ENCODE results near the gene VPS13C. TPM values are rescaled to one million over a fixed set of nuclear protein-coding genes. Genes with fewer than 3 reads are reported as not detected.

Gene VPS13C
- total RNA-seq, 2 experiments from 2014 or later = 44.6 to 52.4 TPM

- H3K4me1 Mint-ChIP-seq (ENCODE audit: low read depth) = peaks cover 10% of the 10 kb centered on the region
- no peaks in the 10 kb centered on the region for H3K9me3 Mint-ChIP-seq
- peaks cover 44% of the 10 kb centered on the region for H3K36me3 Mint-ChIP-seq
- no peak for DNase-seq
- H3K27me3 Mint-ChIP-seq = no peaks in the 10 kb centered on the region
- CTCF ChIA-PET = interaction anchor here (0.6 to 0.8 kb wide), 2 partner anchors 97 to 117 kb away, joined by 3 read pairs; no protein-coding TSS in a partner anchor
- H3K27ac Mint-ChIP-seq = no peak overlapping the region
- H3K4me3 Mint-ChIP-seq = no peak overlapping the region
- POLR2A ChIA-PET = no interaction called here
- intact Hi-C loops (cut with micrococcal nuclease) = no loop called here
Observed at GRCh38 chr15:61974118-61974517, 86.1 kb downstream of the VPS13C start.

DNA sequence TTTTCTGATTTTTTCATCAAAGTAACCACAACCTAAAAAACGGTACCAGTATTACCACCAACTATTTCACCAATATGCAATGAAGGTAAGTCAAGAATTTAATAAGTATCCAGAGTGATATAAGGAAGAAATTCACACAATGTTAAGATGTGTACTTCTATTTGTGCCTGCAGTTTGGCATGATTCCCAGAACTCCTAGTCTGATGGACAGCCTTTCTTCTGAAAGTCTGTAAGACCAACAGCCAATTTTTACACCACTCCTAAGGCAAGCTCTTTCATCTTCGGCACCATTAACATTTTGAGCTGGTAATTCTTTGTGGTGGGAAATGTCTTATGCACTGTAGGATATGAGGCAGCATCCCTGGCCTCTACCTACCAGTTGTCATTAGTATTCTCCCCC, 108.3 kb downstream of the VPS13C start:
- POLR2A ChIA-PET = no interaction called here
- H3K36me3 Mint-ChIP-seq = peaks cover 45% of the 10 kb centered on the region
- CTCF ChIA-PET = interaction anchor here (0.6 kb wide), 1 partner anchor 101 kb away, joined by 3 read pairs; no protein-coding TSS in a partner anchor
- peaks cover 3% of the 10 kb centered on the region for H3K9me3 Mint-ChIP-seq
- no peak for DNase-seq
- H3K4me3 Mint-ChIP-seq = no peak overlapping the region
- intact Hi-C loops (cut with micrococcal nuclease) = no loop called here
- H3K27ac Mint-ChIP-seq = no peak overlapping the region
- H3K4me1 Mint-ChIP-seq (ENCODE audit: low read depth) = peaks cover 5% of the 10 kb centered on the region
- H3K27me3 Mint-ChIP-seq = no peaks in the 10 kb centered on the region

GRCh38 chr15:61946778-61947177, 113.5 kb downstream of the VPS13C start:
- H3K27ac Mint-ChIP-seq = no peak overlapping the region
- no peaks in the 10 kb centered on the region for H3K9me3 Mint-ChIP-seq
- H3K27me3 Mint-ChIP-seq = no peaks in the 10 kb centered on the region
- ChIA-PET POLR2A (no interaction called here), CTCF (no interaction called here)
- DNase-seq = no peak
- intact Hi-C loops (cut with micrococcal nuclease) = no loop called here
- peaks cover 5% of the 10 kb centered on the region for H3K4me1 Mint-ChIP-seq (ENCODE audit: low read depth)
- no peak overlapping the region for H3K4me3 Mint-ChIP-seq
- peaks cover 35% of the 10 kb centered on the region for H3K36me3 Mint-ChIP-seq

- CTCF ChIA-PET = no interaction called here
- H3K4me1 Mint-ChIP-seq (ENCODE audit: low read depth) = peaks cover 2% of the 10 kb centered on the region
- intact Hi-C loops (cut with micrococcal nuclease) = no loop called here
- no peak for DNase-seq
- no peak overlapping the region for H3K27ac Mint-ChIP-seq
- H3K4me3 Mint-ChIP-seq = no peak overlapping the region
- H3K27me3 Mint-ChIP-seq = no peaks in the 10 kb centered on the region
- peaks cover 33% of the 10 kb centered on the region for H3K36me3 Mint-ChIP-seq
- no peaks in the 10 kb centered on the region for H3K9me3 Mint-ChIP-seq
- POLR2A ChIA-PET = no interaction called here
Observed at GRCh38 chr15:61943992-61944391, 116.3 kb downstream of the VPS13C start.

DNA sequence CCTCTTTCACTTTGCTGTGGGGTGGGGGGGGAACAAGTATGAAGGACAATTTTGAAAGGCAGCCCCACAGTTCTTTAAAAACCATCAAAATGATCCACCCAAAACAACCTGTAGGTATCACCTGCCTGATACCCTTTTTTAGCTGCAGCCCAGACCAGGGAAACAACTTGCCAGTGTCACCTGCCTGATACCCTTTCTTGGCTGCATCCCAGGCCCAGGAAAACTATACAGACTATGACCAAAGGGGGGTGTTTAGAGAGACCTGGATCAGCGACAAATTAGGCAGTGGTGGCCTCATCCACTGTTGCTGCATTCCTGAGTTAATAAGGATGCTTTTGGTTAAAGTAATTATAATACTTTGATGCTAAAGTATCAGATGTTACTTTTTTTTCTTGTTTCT, 122.0 kb downstream of the VPS13C start:
- Mint-ChIP-seq H3K4me1 (ENCODE audit: low read depth) (no peaks in the 10 kb centered on the region), H3K27ac (no peak overlapping the region), H3K9me3 (no peaks in the 10 kb centered on the region), H3K4me3 (no peak overlapping the region), H3K36me3 (peaks cover 14% of the 10 kb centered on the region), H3K27me3 (no peaks in the 10 kb centered on the region)
- intact Hi-C loops (cut with micrococcal nuclease) = no loop called here
- CTCF ChIA-PET = no interaction called here
- DNase-seq = no peak
- POLR2A ChIA-PET = interaction anchor here (1.7 kb wide), 1 partner anchor 122 kb away, joined by 3 read pairs; the partner anchor contains the start of gene VPS13C

- Mint-ChIP-seq H3K27me3 (no peaks in the 10 kb centered on the region), H3K4me3 (no peak overlapping the region), H3K27ac (no peak overlapping the region), H3K4me1 (ENCODE audit: low read depth) (no peaks in the 10 kb centered on the region), H3K9me3 (no peaks in the 10 kb centered on the region), H3K36me3 (peaks cover 12% of the 10 kb centered on the region)
- POLR2A ChIA-PET = interaction anchor here (1.7 kb wide), 1 partner anchor 124 kb away, joined by 3 read pairs; the partner anchor contains the start of gene VPS13C
- DNase-seq = no peak
- CTCF ChIA-PET = no interaction called here
- intact Hi-C loops (cut with micrococcal nuclease) = no loop called here
Observed at GRCh38 chr15:61936528-61937195, 123.6 kb downstream of the VPS13C start.

DNA sequence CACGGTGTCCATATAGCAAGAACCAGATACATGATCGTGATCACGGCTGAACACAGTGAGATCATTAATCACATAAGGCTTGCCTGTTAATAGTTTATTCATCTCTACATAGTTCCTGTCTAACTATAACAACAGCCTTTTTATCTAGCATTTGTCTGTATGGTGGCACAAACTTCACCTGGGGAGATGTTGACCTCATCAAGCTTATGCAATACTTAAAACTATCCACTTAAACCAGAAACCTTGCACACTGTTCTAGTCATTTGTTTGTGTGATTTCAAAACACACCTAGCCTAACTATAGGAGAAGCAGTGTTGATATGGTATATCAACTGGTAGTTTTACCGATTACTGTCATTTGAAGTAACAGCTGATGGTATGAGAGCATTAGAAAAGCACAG, 124.8 kb downstream of the VPS13C start:
- CTCF ChIA-PET = no interaction called here
- Mint-ChIP-seq H3K36me3 (peaks cover 15% of the 10 kb centered on the region), H3K4me3 (no peak overlapping the region), H3K9me3 (no peaks in the 10 kb centered on the region), H3K27me3 (no peaks in the 10 kb centered on the region), H3K4me1 (ENCODE audit: low read depth) (no peaks in the 10 kb centered on the region), H3K27ac (no peak overlapping the region)
- DNase-seq = no peak
- intact Hi-C loops (cut with micrococcal nuclease) = no loop called here
- POLR2A ChIA-PET = no interaction called here

- no peaks in the 10 kb centered on the region for H3K4me1 Mint-ChIP-seq (ENCODE audit: low read depth)
- H3K27me3 Mint-ChIP-seq = no peaks in the 10 kb centered on the region
- ChIA-PET CTCF (no interaction called here), POLR2A (no interaction called here)
- H3K36me3 Mint-ChIP-seq = peaks cover 35% of the 10 kb centered on the region
- H3K4me3 Mint-ChIP-seq = no peak overlapping the region
- H3K9me3 Mint-ChIP-seq = no peaks in the 10 kb centered on the region
- no peak overlapping the region for H3K27ac Mint-ChIP-seq
- DNase-seq = no peak
- intact Hi-C loops (cut with micrococcal nuclease) = no loop called here
Observed at GRCh38 chr15:61929452-61929851, 130.8 kb downstream of the VPS13C start.

GRCh38 chr15:61923173-61923572, 137.1 kb downstream of the VPS13C start:
- CTCF ChIA-PET = interaction anchor here (0.6 to 0.7 kb wide), 3 partner anchors 154 to 1674 kb away, joined by 3 to 5 read pairs (median 4); partner anchors contain the start of gene FBXL22
- intact Hi-C loops (cut with micrococcal nuclease) = no loop called here
- H3K9me3 Mint-ChIP-seq = no peaks in the 10 kb centered on the region
- no peaks in the 10 kb centered on the region for H3K4me1 Mint-ChIP-seq (ENCODE audit: low read depth)
- H3K36me3 Mint-ChIP-seq = peaks cover 25% of the 10 kb centered on the region
- POLR2A ChIA-PET = no interaction called here
- H3K27ac Mint-ChIP-seq = no peak overlapping the region
- no peaks in the 10 kb centered on the region for H3K27me3 Mint-ChIP-seq
- no peak for DNase-seq
- no peak overlapping the region for H3K4me3 Mint-ChIP-seq

GRCh38 chr15:61921093-61921492, 139.2 kb downstream of the VPS13C start:
- no peaks in the 10 kb centered on the region for H3K27me3 Mint-ChIP-seq
- ChIA-PET CTCF (no interaction called here), POLR2A (no interaction called here)
- H3K4me1 Mint-ChIP-seq (ENCODE audit: low read depth) = no peaks in the 10 kb centered on the region
- DNase-seq = no peak
- no peak overlapping the region for H3K4me3 Mint-ChIP-seq
- intact Hi-C loops (cut with micrococcal nuclease) = no loop called here
- no peak overlapping the region for H3K27ac Mint-ChIP-seq
- no peaks in the 10 kb centered on the region for H3K9me3 Mint-ChIP-seq
- peaks cover 29% of the 10 kb centered on the region for H3K36me3 Mint-ChIP-seq

- Mint-ChIP-seq H3K9me3 (no peaks in the 10 kb centered on the region), H3K27me3 (no peaks in the 10 kb centered on the region), H3K4me3 (no peak overlapping the region), H3K4me1 (ENCODE audit: low read depth) (no peaks in the 10 kb centered on the region), H3K36me3 (peaks cover 37% of the 10 kb centered on the region), H3K27ac (no peak overlapping the region)
- ChIA-PET POLR2A (no interaction called here), CTCF (no interaction called here)
- intact Hi-C loops (cut with micrococcal nuclease) = no loop called here
- DNase-seq = no peak
Observed at GRCh38 chr15:61917457-61917856, 142.8 kb downstream of the VPS13C start.

DNA sequence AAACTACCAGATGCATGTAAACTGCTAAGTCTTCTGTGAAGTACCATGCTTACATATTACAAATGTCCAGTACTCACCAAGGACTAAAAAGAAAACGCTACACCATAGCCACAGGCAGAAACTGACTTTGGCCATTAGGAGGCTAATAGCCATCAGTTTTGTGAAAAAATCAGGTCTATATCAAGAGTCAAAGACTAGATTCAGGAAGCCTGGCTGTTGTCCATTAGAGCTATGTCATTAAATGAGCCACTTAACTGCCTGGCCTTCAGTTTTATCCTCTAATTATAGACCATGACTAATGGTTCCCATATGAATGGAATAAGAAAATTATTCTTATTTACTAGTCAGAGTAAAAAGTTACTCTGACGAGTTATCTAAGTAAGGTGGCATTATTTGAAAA, 144.1 kb downstream of the VPS13C start:
- Mint-ChIP-seq H3K27ac (no peak overlapping the region), H3K9me3 (no peaks in the 10 kb centered on the region), H3K4me3 (no peak overlapping the region), H3K27me3 (no peaks in the 10 kb centered on the region), H3K4me1 (ENCODE audit: low read depth) (no peaks in the 10 kb centered on the region), H3K36me3 (peaks cover 33% of the 10 kb centered on the region)
- intact Hi-C loops (cut with micrococcal nuclease) = no loop called here
- ChIA-PET POLR2A (no interaction called here), CTCF (no interaction called here)
- DNase-seq = no peak

- ChIA-PET CTCF (no interaction called here), POLR2A (no interaction called here)
- no peak for DNase-seq
- Mint-ChIP-seq H3K4me3 (no peak overlapping the region), H3K27ac (no peak overlapping the region), H3K9me3 (no peaks in the 10 kb centered on the region), H3K27me3 (no peaks in the 10 kb centered on the region), H3K4me1 (ENCODE audit: low read depth) (no peaks in the 10 kb centered on the region), H3K36me3 (peaks cover 35% of the 10 kb centered on the region)
- intact Hi-C loops (cut with micrococcal nuclease) = no loop called here
Observed at GRCh38 chr15:61915640-61916039, 144.6 kb downstream of the VPS13C start.
